Measurements from ENCODE around the gene GLRA3. TPM values are rescaled to one million over a fixed set of nuclear protein-coding genes. Genes with fewer than 3 reads are reported as not detected.

GLRA3 gene
- total and polyA plus RNA-seq, 9 donors: not detected

DNA sequence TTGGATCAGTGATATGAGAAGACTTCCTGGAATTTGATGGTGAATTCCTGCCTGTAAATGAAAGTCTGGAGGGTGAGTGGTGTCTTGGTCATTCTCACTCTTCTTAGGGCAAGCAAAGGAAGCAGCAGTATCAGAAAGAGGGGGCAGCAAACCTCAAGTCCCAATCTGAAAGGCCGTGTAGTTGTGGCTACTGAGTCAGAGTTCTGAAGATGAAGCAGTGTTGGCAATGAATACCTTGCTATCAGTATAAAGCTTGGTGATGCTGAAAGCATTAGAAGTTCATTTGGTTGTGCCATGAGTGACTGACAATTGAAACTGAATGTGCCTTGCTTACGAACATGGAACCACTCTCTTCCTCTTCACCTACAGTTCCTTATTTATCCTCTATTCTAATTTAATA, 35.0 kb upstream of the GLRA3 start:
- intact Hi-C loops (cut with DNase I): no loop called here
- no peaks in the 10 kb centered on the region for H3K4me1 ChIP-seq (ENCODE audit: insufficient read depth)
- H3K9me3 ChIP-seq: no peaks in the 10 kb centered on the region
- WGBS, 3 donors: 87 to 93% (median 92%) methylated on average over 2 of the region's 2 CpGs
- no peak for DNase-seq
- H3K27ac ChIP-seq: no peak overlapping the region
- H3K27me3 ChIP-seq: no peaks in the 10 kb centered on the region
- TF ChIP-seq, protein P1, sequence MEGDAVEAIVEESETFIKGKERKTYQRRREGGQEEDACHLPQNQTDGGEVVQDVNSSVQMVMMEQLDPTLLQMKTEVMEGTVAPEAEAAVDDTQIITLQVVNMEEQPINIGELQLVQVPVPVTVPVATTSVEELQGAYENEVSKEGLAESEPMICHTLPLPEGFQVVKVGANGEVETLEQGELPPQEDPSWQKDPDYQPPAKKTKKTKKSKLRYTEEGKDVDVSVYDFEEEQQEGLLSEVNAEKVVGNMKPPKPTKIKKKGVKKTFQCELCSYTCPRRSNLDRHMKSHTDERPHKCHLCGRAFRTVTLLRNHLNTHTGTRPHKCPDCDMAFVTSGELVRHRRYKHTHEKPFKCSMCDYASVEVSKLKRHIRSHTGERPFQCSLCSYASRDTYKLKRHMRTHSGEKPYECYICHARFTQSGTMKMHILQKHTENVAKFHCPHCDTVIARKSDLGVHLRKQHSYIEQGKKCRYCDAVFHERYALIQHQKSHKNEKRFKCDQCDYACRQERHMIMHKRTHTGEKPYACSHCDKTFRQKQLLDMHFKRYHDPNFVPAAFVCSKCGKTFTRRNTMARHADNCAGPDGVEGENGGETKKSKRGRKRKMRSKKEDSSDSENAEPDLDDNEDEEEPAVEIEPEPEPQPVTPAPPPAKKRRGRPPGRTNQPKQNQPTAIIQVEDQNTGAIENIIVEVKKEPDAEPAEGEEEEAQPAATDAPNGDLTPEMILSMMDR (IDR thresholded peaks at IDR 0.05): no peak
- no peak for TF ChIP-seq POLR2A (IDR thresholded peaks at IDR 0.05)
- no peak for TF ChIP-seq EP300 (IDR thresholded peaks at IDR 0.05)
- H3K36me3 ChIP-seq: no peaks in the 10 kb centered on the region
- no peak overlapping the region for H3K4me3 ChIP-seq

DNA sequence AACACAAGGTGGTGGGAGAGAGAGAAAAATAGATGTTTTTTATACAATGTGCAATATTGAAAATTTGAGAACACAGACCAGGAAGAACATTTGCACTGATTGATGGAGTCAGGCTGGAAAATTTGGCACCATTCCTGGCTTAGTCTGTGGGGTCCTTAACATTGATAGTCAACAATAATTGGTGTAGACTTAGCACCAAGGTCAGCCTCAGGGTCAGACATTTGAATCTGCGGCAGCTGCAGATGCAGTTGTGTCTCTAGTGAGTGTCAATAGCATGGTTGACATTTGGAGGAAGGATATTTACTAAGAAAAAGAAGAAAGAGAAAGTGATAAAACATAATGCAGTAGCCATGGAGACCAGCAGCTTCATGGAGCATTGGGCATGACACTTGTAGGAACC, 31.5 kb upstream of the GLRA3 start:
- H3K4me3 ChIP-seq: no peak overlapping the region
- intact Hi-C loops (cut with DNase I): no loop called here
- H3K36me3 ChIP-seq: no peaks in the 10 kb centered on the region
- no peak overlapping the region for H3K27ac ChIP-seq
- no peaks in the 10 kb centered on the region for H3K9me3 ChIP-seq
- no peaks in the 10 kb centered on the region for H3K27me3 ChIP-seq
- 0 to 31% (median 14%) methylated on average over 1 of the region's 1 CpG for WGBS, 3 donors
- no peak for TF ChIP-seq EP300 (IDR thresholded peaks at IDR 0.05)
- no peak for TF ChIP-seq POLR2A (IDR thresholded peaks at IDR 0.05)
- TF ChIP-seq, protein P1 (IDR thresholded peaks at IDR 0.05): no peak
- no peaks in the 10 kb centered on the region for H3K4me1 ChIP-seq (ENCODE audit: insufficient read depth)
- DNase-seq: no peak

DNA sequence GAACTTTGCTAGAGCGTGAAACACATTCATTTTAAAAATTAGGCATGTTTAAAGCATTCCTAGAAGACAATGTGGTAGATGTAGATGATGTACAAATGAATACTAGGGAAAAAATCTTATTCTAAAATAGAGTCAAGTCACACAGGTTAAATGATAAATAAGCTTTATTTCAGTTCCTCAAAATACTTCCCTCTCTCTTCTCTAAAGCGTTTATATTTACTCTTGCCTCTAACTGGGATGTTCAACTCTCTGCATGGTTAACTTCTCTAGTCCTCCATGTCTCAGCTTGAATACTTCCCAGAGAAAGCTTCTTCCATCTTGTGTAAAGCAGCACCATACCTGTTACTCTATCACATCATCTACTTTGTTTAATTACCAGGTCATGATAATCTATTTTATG, 30.9 kb upstream of the GLRA3 start:
- Histone ChIP-seq H3K27ac (no peak overlapping the region), H3K9me3 (no peaks in the 10 kb centered on the region), H3K36me3 (no peaks in the 10 kb centered on the region), H3K4me1 (ENCODE audit: insufficient read depth) (no peaks in the 10 kb centered on the region), H3K27me3 (no peaks in the 10 kb centered on the region), H3K4me3 (no peak overlapping the region)
- no peak for DNase-seq
- no peak for TF ChIP-seq EP300 (IDR thresholded peaks at IDR 0.05)
- whole genome bisulfite sequencing, 3 donors: 60 to 89% (median 60%) methylated on average over 2 of the region's 2 CpGs
- intact Hi-C loops (cut with DNase I): no loop called here

DNA sequence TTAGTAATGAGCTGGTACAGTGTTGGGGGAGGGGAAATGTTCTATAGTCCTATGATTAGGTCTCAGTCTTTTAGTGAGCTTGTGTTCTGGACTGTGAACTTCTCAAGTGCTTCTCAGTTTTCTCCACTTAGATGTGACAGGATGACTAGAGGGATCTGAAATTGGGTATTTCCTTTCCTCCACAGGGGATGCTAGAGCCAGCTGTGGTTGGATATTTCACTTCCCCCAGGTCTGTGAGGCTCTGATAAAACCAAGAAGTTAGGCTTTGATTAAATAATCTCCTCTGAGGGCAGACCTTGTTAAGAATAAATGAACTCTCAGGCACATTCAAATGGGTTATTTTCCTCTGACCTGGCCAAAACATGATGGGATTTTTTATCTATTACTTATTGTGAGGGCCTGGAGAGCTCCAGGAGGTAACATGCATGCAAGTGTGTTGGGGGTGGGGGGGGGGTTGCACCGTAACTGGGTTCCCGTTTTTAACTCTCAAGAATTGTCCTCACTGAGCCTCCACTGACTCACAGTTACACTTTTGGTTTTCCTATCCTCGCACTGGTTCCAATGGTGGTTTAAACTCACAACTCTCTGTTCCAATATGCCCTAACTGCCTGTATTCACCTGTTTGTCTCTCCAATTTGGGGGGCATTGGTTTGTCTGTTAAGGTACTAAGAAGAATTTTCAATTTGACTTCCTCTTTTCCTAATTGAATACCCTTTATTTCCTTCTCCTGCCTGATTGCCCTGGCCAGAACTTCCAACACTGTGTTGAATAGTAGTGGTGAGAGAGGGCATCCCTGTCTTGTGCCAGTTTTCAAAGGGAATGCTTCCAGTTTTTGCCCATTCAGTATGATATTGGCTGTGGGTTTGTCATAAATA, 28.1 kb upstream of the GLRA3 start:
- no peaks in the 10 kb centered on the region for H3K36me3 ChIP-seq
- 59 to 66% (median 64%) methylated on average over 3 of the region's 3 CpGs for WGBS, 3 donors
- H3K4me1 ChIP-seq (ENCODE audit: insufficient read depth): no peaks in the 10 kb centered on the region
- no peaks in the 10 kb centered on the region for H3K9me3 ChIP-seq
- H3K4me3 ChIP-seq: no peak overlapping the region
- H3K27ac ChIP-seq: no peak overlapping the region
- no peaks in the 10 kb centered on the region for H3K27me3 ChIP-seq
- intact Hi-C loops (cut with DNase I): no loop called here
- no peak for DNase-seq
- TF ChIP-seq, protein P1 (IDR thresholded peaks at IDR 0.05): no peak
- TF ChIP-seq EP300 (IDR thresholded peaks at IDR 0.05): no peak
- no peak for TF ChIP-seq POLR2A (IDR thresholded peaks at IDR 0.05)

DNA sequence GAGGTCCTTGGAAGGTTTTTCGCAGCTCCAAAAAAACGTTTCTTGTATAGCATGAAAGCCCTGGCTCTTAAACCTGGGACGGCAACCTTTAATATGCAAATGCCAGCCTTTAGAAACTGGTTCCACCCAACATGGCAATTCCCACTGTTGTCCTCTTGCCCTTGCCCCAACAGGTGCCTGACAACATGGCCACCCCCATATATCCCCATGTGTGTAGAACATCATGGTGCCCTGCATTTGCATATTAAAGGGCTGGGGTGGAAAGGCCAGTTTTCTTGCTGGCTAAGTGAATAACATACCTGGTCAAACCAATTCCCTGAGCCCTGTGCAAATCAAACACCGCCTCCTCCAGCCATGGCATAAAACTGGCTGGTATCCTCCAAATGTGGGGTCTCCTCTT, 26.0 kb upstream of the GLRA3 start:
- TF ChIP-seq POLR2A (IDR thresholded peaks at IDR 0.05): no peak
- TF ChIP-seq, protein P1 (IDR thresholded peaks at IDR 0.05): no peak
- no peak for TF ChIP-seq EP300 (IDR thresholded peaks at IDR 0.05)
- H3K27ac ChIP-seq: no peak overlapping the region
- H3K27me3 ChIP-seq: no peaks in the 10 kb centered on the region
- 33 to 60% (median 43%) methylated on average over 4 of the region's 4 CpGs for WGBS, 3 donors
- no peak overlapping the region for H3K4me3 ChIP-seq
- H3K9me3 ChIP-seq: no peaks in the 10 kb centered on the region
- no peaks in the 10 kb centered on the region for H3K4me1 ChIP-seq (ENCODE audit: insufficient read depth)
- intact Hi-C loops (cut with DNase I): no loop called here
- no peak for DNase-seq
- H3K36me3 ChIP-seq: no peaks in the 10 kb centered on the region

Data from ovary (tissue), 9 donors.